HUES64 (cell line): ENCODE measurements around the gene RARRES2.

Source experiments
- H3K27ac ChIP-seq: 2 replicates; pipeline ENCODE4 v1.7.0; 2013; ENCODE audit warnings: low read depth, low read length, inconsistent platforms
- H3K27me3 ChIP-seq: 2 replicates; pipeline ENCODE4 v1.6.1; 2013; ENCODE audit warnings: mild to moderate bottlenecking, low read length; ENCODE audit not compliant: insufficient read depth
- H3K36me3 ChIP-seq: 2 replicates; pipeline ENCODE4 v1.6.1; 2013; ENCODE audit warnings: mild to moderate bottlenecking, low read length; ENCODE audit not compliant: insufficient read depth
- H3K4me1 ChIP-seq: 2 replicates; pipeline ENCODE4 v1.6.1; 2013; ENCODE audit warnings: mild to moderate bottlenecking, low read length, moderate library complexity; ENCODE audit not compliant: insufficient read depth
- H3K4me3 ChIP-seq: 2 replicates; pipeline ENCODE4 v1.5.1; 2013; ENCODE audit warnings: mild to moderate bottlenecking, low read length, moderate library complexity
- H3K9ac ChIP-seq: 2 replicates; pipeline ENCODE4 v1.6.1; 2013; ENCODE audit warnings: mild to moderate bottlenecking, low read depth, low read length
- H3K9me3 ChIP-seq: 2 replicates; pipeline ENCODE4 v1.6.1; 2013; ENCODE audit warnings: low read depth, low read length; ENCODE audit not compliant: insufficient read depth
- WGBS: fragments of 150-250, 120-280 bp; methylation state at CpG from one replicate; pipeline ENCODE4 v1.1.7; 2013; ENCODE audit warnings: missing lambda C conversion rate; 5-methylcytosine and 5-hydroxymethylcytosine counted together

RARRES2 gene

GRCh38 chr7:150335108-150335773, 6.2 kb downstream of the RARRES2 start:
- 38% methylated on average over 7 of the region's 7 CpGs for WGBS
- H3K4me1 ChIP-seq, result peaks cover 21% of the 10 kb centered on the region
- peaks cover 5% of the 10 kb centered on the region; the same call in 1 of the 2 replicates for H3K27me3 ChIP-seq
- no peak overlapping the region for H3K4me3 ChIP-seq
- no peaks in the 10 kb centered on the region for H3K9me3 ChIP-seq
- H3K27ac ChIP-seq, result peak overlapping the region; percentile 77; the same call in 1 of the 2 replicates
- H3K36me3 ChIP-seq, result peaks cover 53% of the 10 kb centered on the region
- H3K9ac ChIP-seq, result peak overlapping the region; percentile 23; the same call in 1 of the 2 replicates

- no peak overlapping the region for H3K4me3 ChIP-seq
- no peak overlapping the region for H3K9ac ChIP-seq
- peaks cover 54% of the 10 kb centered on the region for H3K36me3 ChIP-seq
- no peaks in the 10 kb centered on the region for H3K27me3 ChIP-seq
- no peaks in the 10 kb centered on the region for H3K9me3 ChIP-seq
- H3K27ac ChIP-seq, result no peak overlapping the region
- H3K4me1 ChIP-seq, result peaks cover 24% of the 10 kb centered on the region
- WGBS, result 90% methylated on average over 8 of the region's 8 CpGs
Measured at GRCh38 chr7:150334108-150334507, 7.3 kb downstream of the RARRES2 start.

GRCh38 chr7:150333659-150334058, 7.8 kb downstream of the RARRES2 start:
- no peak overlapping the region for H3K9ac ChIP-seq
- no peak overlapping the region for H3K4me3 ChIP-seq
- 90% methylated on average over 10 of the region's 10 CpGs for WGBS
- no peak overlapping the region for H3K27ac ChIP-seq
- H3K27me3 ChIP-seq, result no peaks in the 10 kb centered on the region
- no peaks in the 10 kb centered on the region for H3K9me3 ChIP-seq
- H3K4me1 ChIP-seq, result peaks cover 28% of the 10 kb centered on the region
- peaks cover 56% of the 10 kb centered on the region for H3K36me3 ChIP-seq

- peaks cover 31% of the 10 kb centered on the region for H3K4me1 ChIP-seq
- H3K27ac ChIP-seq, result no peak overlapping the region
- WGBS, result 94% methylated on average over 18 of the region's 18 CpGs
- no peak overlapping the region for H3K9ac ChIP-seq
- H3K27me3 ChIP-seq, result no peaks in the 10 kb centered on the region
- no peak overlapping the region for H3K4me3 ChIP-seq
- peaks cover 57% of the 10 kb centered on the region for H3K36me3 ChIP-seq
- no peaks in the 10 kb centered on the region for H3K9me3 ChIP-seq
Measured at GRCh38 chr7:150332852-150333635, 8.4 kb downstream of the RARRES2 start.

- H3K27me3 ChIP-seq, result no peaks in the 10 kb centered on the region
- peaks cover 19% of the 10 kb centered on the region for H3K4me1 ChIP-seq
- H3K9ac ChIP-seq, result no peak overlapping the region
- H3K36me3 ChIP-seq, result peaks cover 63% of the 10 kb centered on the region
- H3K9me3 ChIP-seq, result no peaks in the 10 kb centered on the region
- 93% methylated on average over 19 of the region's 19 CpGs for WGBS
- H3K4me3 ChIP-seq, result no peak overlapping the region
- peak overlapping the region; percentile 51; the same call in 1 of the 2 replicates for H3K27ac ChIP-seq
Measured at GRCh38 chr7:150330211-150330885, 11.1 kb downstream of the RARRES2 start.

GRCh38 chr7:150329331-150330120, 11.9 kb downstream of the RARRES2 start:
- peak overlapping the region; percentile 89 for H3K27ac ChIP-seq
- no peaks in the 10 kb centered on the region for H3K9me3 ChIP-seq
- H3K36me3 ChIP-seq, result peaks cover 68% of the 10 kb centered on the region
- peaks cover 22% of the 10 kb centered on the region for H3K4me1 ChIP-seq
- WGBS, result 58% methylated on average over 22 of the region's 22 CpGs
- no peaks in the 10 kb centered on the region for H3K27me3 ChIP-seq
- peak overlapping the region; percentile 33; the same call in 1 of the 2 replicates for H3K9ac ChIP-seq
- peak overlapping the region; percentile 23; the same call in 1 of the 2 replicates for H3K4me3 ChIP-seq

GRCh38 chr7:150327308-150327707, 14.1 kb downstream of the RARRES2 start:
- H3K4me1 ChIP-seq, result peaks cover 28% of the 10 kb centered on the region
- H3K27ac ChIP-seq, result no peak overlapping the region
- WGBS, result 96% methylated on average over 3 of the region's 3 CpGs
- peaks cover 66% of the 10 kb centered on the region for H3K36me3 ChIP-seq
- no peak overlapping the region for H3K9ac ChIP-seq
- H3K9me3 ChIP-seq, result no peaks in the 10 kb centered on the region
- H3K4me3 ChIP-seq, result no peak overlapping the region
- no peaks in the 10 kb centered on the region for H3K27me3 ChIP-seq

- Histone ChIP-seq H3K9ac (no peak overlapping the region), H3K4me1 (peaks cover 28% of the 10 kb centered on the region), H3K9me3 (no peaks in the 10 kb centered on the region), H3K4me3 (no peak overlapping the region), H3K27me3 (no peaks in the 10 kb centered on the region), H3K27ac (no peak overlapping the region), H3K36me3 (peaks cover 61% of the 10 kb centered on the region)
- 93% methylated on average over 4 of the region's 4 CpGs for WGBS
Measured at GRCh38 chr7:150326657-150327268, 14.7 kb downstream of the RARRES2 start.

- WGBS, result 94% methylated on average over 6 of the region's 6 CpGs
- H3K36me3 ChIP-seq, result peaks cover 52% of the 10 kb centered on the region
- H3K27ac ChIP-seq, result no peak overlapping the region
- no peaks in the 10 kb centered on the region for H3K27me3 ChIP-seq
- peaks cover 28% of the 10 kb centered on the region for H3K4me1 ChIP-seq
- no peak overlapping the region for H3K4me3 ChIP-seq
- H3K9ac ChIP-seq, result no peak overlapping the region
- H3K9me3 ChIP-seq, result no peaks in the 10 kb centered on the region
Measured at GRCh38 chr7:150325901-150326300, 15.5 kb downstream of the RARRES2 start.

- Histone ChIP-seq H3K27me3 (no peaks in the 10 kb centered on the region), H3K9me3 (no peaks in the 10 kb centered on the region), H3K27ac (no peak overlapping the region), H3K36me3 (peaks cover 45% of the 10 kb centered on the region), H3K4me3 (peak overlapping the region; percentile 90; the same call in 1 of the 2 replicates), H3K4me1 (peaks cover 28% of the 10 kb centered on the region), H3K9ac (no peak overlapping the region)
- 94% methylated on average over 10 of the region's 10 CpGs for WGBS
Measured at GRCh38 chr7:150325110-150325611, 16.3 kb downstream of the RARRES2 start.
